HCT116 (cell line): ENCODE data around the gene CIAO2B. TPM values are rescaled to one million over a fixed set of nuclear protein-coding genes. Genes with fewer than 3 reads are reported as not detected.

Experiments used
- ATAC-seq: fragments of 200-7000 bp; cut with Tn5 transposase; 2 replicates; pipeline ENCODE4 v1.9.1; 2020; ENCODE audit warnings: mild to moderate bottlenecking, moderate library complexity
- BruUV-seq: library from RNA; stranded (reverse); fragments of 400-500 nt; replicated peaks from 2 replicates; lab custom pipeline; 2021; lab: Mats Ljungman, UMichigan
- CTCF ChIA-PET: fragments of 300-600 bp; sonication (Branson Sonifier 250); formaldehyde crosslinking; loops from one replicate; lab custom pipeline; 2021; ENCODE audit warnings: antibody characterized with exemption; lab: Charles Lee
- POLR2A ChIA-PET: fragments of 300-600, 350-600 bp; sonication (Branson Sonifier 250); formaldehyde crosslinking; loops from one replicate; lab custom pipeline; 2021; ENCODE audit warnings: antibody characterized with exemption; lab: Charles Lee
- RAD21 ChIA-PET, 2 experiments: fragments of 300-600 bp; sonication (Branson Sonifier 250); formaldehyde crosslinking; loops; one replicate each; lab custom pipeline; 2023; ENCODE audit warnings: low total read pairs in 2 of 2; ENCODE audit not compliant: uncharacterized antibody in 2 of 2, unreplicated experiment in 2 of 2, low non-redundant PET in 1 of 2; lab: Charles Lee
- DNase-seq: peaks from one replicate; pipeline ENCODE4 v3.0.0-alpha.2; 2010; ENCODE audit warnings: low read depth, low spot score
- H2AFZ ChIP-seq: fragments of 200-600 bp; shearing (Covaris generic), sonication (generic); 2 replicates; pipeline ENCODE4 v1.6.1; 2017; ENCODE audit warnings: low read depth, mixed run types, mixed read lengths, antibody characterized with exemption, low read length; ENCODE audit not compliant: poor library complexity, severe bottlenecking
- H3K27ac ChIP-seq: 2 replicates; pipeline ENCODE4 v1.5.1; 2012; ENCODE audit warnings: low read depth, low read length
- H3K27me3 ChIP-seq: fragments of 200-600 bp; sonication (generic); 2 replicates; pipeline ENCODE4 v1.6.1; 2016; ENCODE audit warnings: mixed run types, low read length, mixed read lengths; ENCODE audit not compliant: insufficient read depth
- H3K36me3 ChIP-seq, 2 experiments: fragments of 200-500 bp in 1 of 2; fragments of 200-600 bp in 1 of 2; sonication (Bioruptor generic) in 1 of 2; sonication (generic) in 1 of 2; 2 replicates each; pipeline versions ENCODE4 v1.5.1 to v1.6.1; 2014 to 2016; ENCODE audit warnings: low read length in 2 of 2, inconsistent platforms in 1 of 2, mixed read lengths in 1 of 2, mixed run types in 1 of 2; ENCODE audit not compliant: insufficient read depth in 2 of 2, control insufficient read depth in 1 of 2
- H3K4me1 ChIP-seq, 2 experiments: fragments of 200-600 bp in 1 of 2; sonication (generic) in 1 of 2; 2 replicates each; pipeline versions ENCODE4 v1.5.1 to v1.6.1; 2012 to 2017; ENCODE audit warnings: low read length in 2 of 2, inconsistent platforms in 1 of 2, mild to moderate bottlenecking in 1 of 2, mixed read lengths in 1 of 2, mixed run types in 1 of 2, moderate library complexity in 1 of 2; ENCODE audit not compliant: insufficient read depth in 2 of 2, control insufficient read depth in 1 of 2
- H3K4me2 ChIP-seq: fragments of 200-600 bp; sonication (generic); 2 replicates; pipeline ENCODE4 v1.6.1; 2017; ENCODE audit warnings: mixed run types, low read length, mixed read lengths
- H3K4me3 ChIP-seq, 2 experiments: fragments of 200-600 bp in 1 of 2; sonication (generic) in 1 of 2; replicated peaks in 1 of 2; 2 replicates each; pipeline ENCODE4 v1.5.1; 2011 to 2016; ENCODE audit warnings: low read length in 2 of 2, control low read depth in 1 of 2, low read depth in 1 of 2, mild to moderate bottlenecking in 1 of 2, mixed read lengths in 1 of 2, mixed run types in 1 of 2
- H3K79me2 ChIP-seq: fragments of 200-600 bp; sonication (generic); 2 replicates; pipeline ENCODE4 v1.6.1; 2017; ENCODE audit warnings: mild to moderate bottlenecking, mixed run types, low read length, moderate library complexity, mixed read lengths; ENCODE audit not compliant: insufficient read depth
- H3K9ac ChIP-seq: fragments of 200-600 bp; sonication (generic); 2 replicates; pipeline ENCODE4 v1.6.1; 2016; ENCODE audit warnings: low read length, mixed read lengths
- H3K9me2 ChIP-seq: fragments of 200-600 bp; sonication (generic), shearing (Covaris generic); 2 replicates; pipeline ENCODE4 v1.6.1; 2017; ENCODE audit warnings: mixed run types, mild to moderate bottlenecking, moderate library complexity; ENCODE audit not compliant: insufficient read depth
- H3K9me3 ChIP-seq, 2 experiments: fragments of 200-500 bp in 1 of 2; fragments of 200-600 bp in 1 of 2; sonication (Bioruptor generic) in 1 of 2; sonication (generic) in 1 of 2; 2 replicates each; pipeline ENCODE4 v1.6.1; 2014 to 2017; ENCODE audit warnings: low read length in 2 of 2, mixed read lengths in 2 of 2, inconsistent platforms in 1 of 2, low read depth in 1 of 2, mild to moderate bottlenecking in 1 of 2, mixed run types in 1 of 2, moderate library complexity in 1 of 2; ENCODE audit not compliant: control insufficient read depth in 1 of 2, insufficient read depth in 1 of 2
- H4K20me1 ChIP-seq: fragments of 200-600 bp; sonication (generic), shearing (Covaris generic); 2 replicates; pipeline ENCODE4 v1.6.1; 2017; ENCODE audit warnings: mixed run types, mild to moderate bottlenecking, moderate library complexity; ENCODE audit not compliant: insufficient read depth
- CBX3 ChIP-seq: IDR thresholded peaks from 2 replicates; pipeline ENCODE4 v1.6.1; 2012; ENCODE audit warnings: low read depth
- EGR1 ChIP-seq: IDR thresholded peaks from 2 replicates; pipeline ENCODE4 v1.6.1; 2012; ENCODE audit warnings: low read depth
- ELF1 ChIP-seq: IDR thresholded peaks from 2 replicates; pipeline ENCODE4 v1.6.1; 2012; ENCODE audit warnings: low read depth, borderline replicate concordance
- EZH2phosphoT487 ChIP-seq: fragments of 200-600 bp; IDR thresholded peaks from 2 replicates; pipeline ENCODE4 v1.6.1; 2018; ENCODE audit warnings: antibody characterized with exemption, borderline replicate concordance
- FOSL1 ChIP-seq: IDR thresholded peaks from 2 replicates; pipeline ENCODE4 v1.6.1; 2012; ENCODE audit warnings: low read depth
- JUND ChIP-seq: IDR thresholded peaks from 2 replicates; pipeline ENCODE4 v1.6.1; 2012
- POLR2A ChIP-seq: IDR thresholded peaks from 2 replicates; pipeline ENCODE4 v1.7.0; 2011; ENCODE audit warnings: borderline replicate concordance; ENCODE audit not compliant: insufficient read depth, insufficient read length; ENCODE audit errors: extremely low read depth
- POLR2AphosphoS5 ChIP-seq: IDR thresholded peaks from 2 replicates; pipeline ENCODE4 v1.6.1; 2011; ENCODE audit warnings: mild to moderate bottlenecking, low read depth, low read length, moderate library complexity
- RAD21 ChIP-seq: IDR thresholded peaks from 2 replicates; pipeline ENCODE4 v1.6.1; 2012; ENCODE audit warnings: low read depth, mild to moderate bottlenecking
- TCF7L2 ChIP-seq: IDR thresholded peaks from 2 replicates; pipeline ENCODE4 v1.7.0; 2011; ENCODE audit warnings: borderline replicate concordance, inconsistent platforms; ENCODE audit not compliant: insufficient read depth, insufficient read length; ENCODE audit errors: extremely low read depth
- YY1 ChIP-seq: IDR thresholded peaks from 2 replicates; pipeline ENCODE4 v1.6.1; 2011; ENCODE audit warnings: low read length, low read depth, moderate library complexity, mild to moderate bottlenecking; ENCODE audit not compliant: insufficient replicate concordance; ENCODE audit errors: extremely low read depth
- ZFX ChIP-seq: fragments of 450-650 bp; IDR thresholded peaks from 2 replicates; pipeline ENCODE4 v1.6.1; 2017
- intact Hi-C: fragments of 100-400 bp; cut with micrococcal nuclease; formaldehyde crosslinking; loops from 2 replicates; pipeline ENCODE4 v1.10.0; 2022
- total RNA-seq: library from RNA; stranded (reverse); gene quantifications from one replicate; pipeline ENCODE4 v1.2.1, GENCODE V29; 2021; ENCODE audit not compliant: unreplicated experiment
- TF ChIP-seq, protein P1 (sequence below): IDR thresholded peaks from 2 replicates; pipeline ENCODE4 v1.6.1; 2012
- TF ChIP-seq, protein P2 (sequence below): IDR thresholded peaks from 2 replicates; pipeline ENCODE4 v1.6.1; 2011; ENCODE audit warnings: mild to moderate bottlenecking, low read length, moderate library complexity; ENCODE audit not compliant: insufficient replicate concordance; ENCODE audit errors: extremely low read depth
- TF ChIP-seq, protein P3 (sequence below): IDR thresholded peaks from 2 replicates; pipeline ENCODE4 v1.6.1; 2012; ENCODE audit warnings: low read depth
- TF ChIP-seq, protein P4 (sequence below), 3 experiments: fragments of 200-600 bp in 1 of 3; sonication (generic) in 1 of 3; IDR thresholded peaks in 2 of 3; conservative IDR thresholded peaks in 1 of 3; 2 replicates each; pipeline ENCODE4 v1.5.1; 2012 to 2017; ENCODE audit warnings: low read depth in 2 of 3, low read length in 2 of 3, antibody characterized with exemption in 1 of 3, borderline replicate concordance in 1 of 3, control low read depth in 1 of 3, mild to moderate bottlenecking in 1 of 3, mixed read lengths in 1 of 3, mixed run types in 1 of 3, moderate library complexity in 1 of 3; ENCODE audit not compliant: insufficient read depth in 1 of 3

The CIAO2B gene
- total RNA-seq, 1 experiment from 2014 or later = 113 TPM

DNA sequence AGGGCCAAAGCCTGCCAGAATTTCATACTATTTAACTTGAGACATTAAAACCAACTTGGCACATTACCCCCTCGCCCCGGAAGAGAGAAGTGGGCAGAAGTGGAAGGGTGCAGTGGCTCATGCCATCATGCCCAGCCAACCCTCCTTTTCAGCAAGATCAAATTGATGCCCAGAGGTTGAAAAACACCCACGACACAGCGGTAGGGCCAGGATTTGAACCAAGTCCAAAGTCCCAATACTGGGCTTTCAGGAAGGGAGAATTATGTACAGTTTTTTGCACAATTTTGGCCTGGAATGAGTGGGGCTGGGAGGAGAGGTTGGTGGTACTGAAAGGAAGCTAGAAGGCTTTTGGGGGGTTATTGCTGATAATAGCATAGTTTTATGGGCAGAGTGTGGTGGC lies 42.8 kb downstream of the CIAO2B start:
- Histone ChIP-seq H3K27me3 (no peaks in the 10 kb centered on the region), H3K4me1 (peaks cover 0 to 7% of the 10 kb centered on the region in 2 experiments; a peak in 1 of 4 replicates), H3K4me2 (no peak overlapping the region), H3K9ac (no peak overlapping the region), H3K9me2 (no peaks in the 10 kb centered on the region), H3K27ac (no peak overlapping the region), H3K79me2 (no peaks in the 10 kb centered on the region; the same call in 1 of the 2 replicates), H3K4me3 (no peak overlapping the region), H4K20me1 (no peaks in the 10 kb centered on the region), H3K9me3 (no peaks in the 10 kb centered on the region), H3K36me3 (peaks cover 0 to 4% of the 10 kb centered on the region in 2 experiments; a peak in 2 of 4 replicates), H2AFZ (no peak overlapping the region)
- DNase-seq (no peak), ATAC-seq (no peak)
- TF ChIP-seq TCF7L2 = no peak
- TF ChIP-seq, protein P1, sequence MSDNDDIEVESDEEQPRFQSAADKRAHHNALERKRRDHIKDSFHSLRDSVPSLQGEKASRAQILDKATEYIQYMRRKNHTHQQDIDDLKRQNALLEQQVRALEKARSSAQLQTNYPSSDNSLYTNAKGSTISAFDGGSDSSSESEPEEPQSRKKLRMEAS = no peak
- no peak for TF ChIP-seq YY1
- TF ChIP-seq CBX3 = no peak
- TF ChIP-seq RAD21 = no peak
- no peak for TF ChIP-seq ELF1
- no peak for TF ChIP-seq POLR2AphosphoS5
- no peak for TF ChIP-seq FOSL1
- no peak for TF ChIP-seq POLR2A
- no peak for TF ChIP-seq EGR1
- TF ChIP-seq, protein P2, sequence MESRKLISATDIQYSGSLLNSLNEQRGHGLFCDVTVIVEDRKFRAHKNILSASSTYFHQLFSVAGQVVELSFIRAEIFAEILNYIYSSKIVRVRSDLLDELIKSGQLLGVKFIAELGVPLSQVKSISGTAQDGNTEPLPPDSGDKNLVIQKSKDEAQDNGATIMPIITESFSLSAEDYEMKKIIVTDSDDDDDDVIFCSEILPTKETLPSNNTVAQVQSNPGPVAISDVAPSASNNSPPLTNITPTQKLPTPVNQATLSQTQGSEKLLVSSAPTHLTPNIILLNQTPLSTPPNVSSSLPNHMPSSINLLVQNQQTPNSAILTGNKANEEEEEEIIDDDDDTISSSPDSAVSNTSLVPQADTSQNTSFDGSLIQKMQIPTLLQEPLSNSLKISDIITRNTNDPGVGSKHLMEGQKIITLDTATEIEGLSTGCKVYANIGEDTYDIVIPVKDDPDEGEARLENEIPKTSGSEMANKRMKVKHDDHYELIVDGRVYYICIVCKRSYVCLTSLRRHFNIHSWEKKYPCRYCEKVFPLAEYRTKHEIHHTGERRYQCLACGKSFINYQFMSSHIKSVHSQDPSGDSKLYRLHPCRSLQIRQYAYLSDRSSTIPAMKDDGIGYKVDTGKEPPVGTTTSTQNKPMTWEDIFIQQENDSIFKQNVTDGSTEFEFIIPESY = no peak
- no peak for TF ChIP-seq JUND
- TF ChIP-seq EZH2phosphoT487 = no peak
- TF ChIP-seq, protein P3, sequence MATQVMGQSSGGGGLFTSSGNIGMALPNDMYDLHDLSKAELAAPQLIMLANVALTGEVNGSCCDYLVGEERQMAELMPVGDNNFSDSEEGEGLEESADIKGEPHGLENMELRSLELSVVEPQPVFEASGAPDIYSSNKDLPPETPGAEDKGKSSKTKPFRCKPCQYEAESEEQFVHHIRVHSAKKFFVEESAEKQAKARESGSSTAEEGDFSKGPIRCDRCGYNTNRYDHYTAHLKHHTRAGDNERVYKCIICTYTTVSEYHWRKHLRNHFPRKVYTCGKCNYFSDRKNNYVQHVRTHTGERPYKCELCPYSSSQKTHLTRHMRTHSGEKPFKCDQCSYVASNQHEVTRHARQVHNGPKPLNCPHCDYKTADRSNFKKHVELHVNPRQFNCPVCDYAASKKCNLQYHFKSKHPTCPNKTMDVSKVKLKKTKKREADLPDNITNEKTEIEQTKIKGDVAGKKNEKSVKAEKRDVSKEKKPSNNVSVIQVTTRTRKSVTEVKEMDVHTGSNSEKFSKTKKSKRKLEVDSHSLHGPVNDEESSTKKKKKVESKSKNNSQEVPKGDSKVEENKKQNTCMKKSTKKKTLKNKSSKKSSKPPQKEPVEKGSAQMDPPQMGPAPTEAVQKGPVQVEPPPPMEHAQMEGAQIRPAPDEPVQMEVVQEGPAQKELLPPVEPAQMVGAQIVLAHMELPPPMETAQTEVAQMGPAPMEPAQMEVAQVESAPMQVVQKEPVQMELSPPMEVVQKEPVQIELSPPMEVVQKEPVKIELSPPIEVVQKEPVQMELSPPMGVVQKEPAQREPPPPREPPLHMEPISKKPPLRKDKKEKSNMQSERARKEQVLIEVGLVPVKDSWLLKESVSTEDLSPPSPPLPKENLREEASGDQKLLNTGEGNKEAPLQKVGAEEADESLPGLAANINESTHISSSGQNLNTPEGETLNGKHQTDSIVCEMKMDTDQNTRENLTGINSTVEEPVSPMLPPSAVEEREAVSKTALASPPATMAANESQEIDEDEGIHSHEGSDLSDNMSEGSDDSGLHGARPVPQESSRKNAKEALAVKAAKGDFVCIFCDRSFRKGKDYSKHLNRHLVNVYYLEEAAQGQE = no peak
- TF ChIP-seq, protein P4, sequence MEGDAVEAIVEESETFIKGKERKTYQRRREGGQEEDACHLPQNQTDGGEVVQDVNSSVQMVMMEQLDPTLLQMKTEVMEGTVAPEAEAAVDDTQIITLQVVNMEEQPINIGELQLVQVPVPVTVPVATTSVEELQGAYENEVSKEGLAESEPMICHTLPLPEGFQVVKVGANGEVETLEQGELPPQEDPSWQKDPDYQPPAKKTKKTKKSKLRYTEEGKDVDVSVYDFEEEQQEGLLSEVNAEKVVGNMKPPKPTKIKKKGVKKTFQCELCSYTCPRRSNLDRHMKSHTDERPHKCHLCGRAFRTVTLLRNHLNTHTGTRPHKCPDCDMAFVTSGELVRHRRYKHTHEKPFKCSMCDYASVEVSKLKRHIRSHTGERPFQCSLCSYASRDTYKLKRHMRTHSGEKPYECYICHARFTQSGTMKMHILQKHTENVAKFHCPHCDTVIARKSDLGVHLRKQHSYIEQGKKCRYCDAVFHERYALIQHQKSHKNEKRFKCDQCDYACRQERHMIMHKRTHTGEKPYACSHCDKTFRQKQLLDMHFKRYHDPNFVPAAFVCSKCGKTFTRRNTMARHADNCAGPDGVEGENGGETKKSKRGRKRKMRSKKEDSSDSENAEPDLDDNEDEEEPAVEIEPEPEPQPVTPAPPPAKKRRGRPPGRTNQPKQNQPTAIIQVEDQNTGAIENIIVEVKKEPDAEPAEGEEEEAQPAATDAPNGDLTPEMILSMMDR (IDR thresholded peaks at IDR 0.05 in 2 of 3, conservative IDR thresholded peaks at IDR 0.05 in 1 of 3; ENCODE audit: borderline replicate concordance in 1 of 3, insufficient read depth in 1 of 3, low read depth in 2 of 3, low read length in 2 of 3) = no peak
- no peak for TF ChIP-seq ZFX
- RAD21 ChIA-PET = no interaction called here
- intact Hi-C loops = loop anchor here (10.0 kb wide), 1 partner anchor 213 kb away; the partner anchor contains the start of gene PHAF1
- CTCF ChIA-PET = interaction anchor here (1.0 to 1.7 kb wide), 2 partner anchors 11 to 23 kb away, joined by 3 to 5 read pairs; partner anchors contain the start of gene PDP2
- POLR2A ChIA-PET = no interaction called here
- no TSS peak for BruUV-seq
